Thoracic aorta (tissue), 2 donors: ENCODE measurements around the gene BLID. TPM values are rescaled to one million over a fixed set of nuclear protein-coding genes. Genes with fewer than 3 reads are reported as not detected.

ENCODE experiments used
- ATAC-seq: fragments of 150-250 bp; one replicate; pipeline ENCODE4 v1.8.0; 2017; ENCODE audit warnings: low read depth; ENCODE audit not compliant: insufficient number of reproducible peaks, low FRiP score
- DNase-seq: peaks from one replicate; pipeline ENCODE4 v3.0.0-alpha.2; 2020; ENCODE audit warnings: low spot score
- H3K27ac ChIP-seq, 2 donors: fragments of 200-600 bp; sonication (generic); 1 replicate in 1 of 2; 2 replicates in 1 of 2; pipeline ENCODE4 v1.5.1; 2016; ENCODE audit warnings: mild to moderate bottlenecking in 2 of 2, moderate library complexity in 2 of 2
- H3K27me3 ChIP-seq: fragments of 200-600 bp; sonication (generic); replicated peaks from 2 replicates; pipeline ENCODE4 v1.6.0; 2016; ENCODE audit warnings: mild to moderate bottlenecking; ENCODE audit not compliant: insufficient read depth
- H3K36me3 ChIP-seq: fragments of 200-600 bp; sonication (generic); one replicate; pipeline ENCODE4 v1.5.1; 2016
- H3K4me1 ChIP-seq, 2 donors: fragments of 200-600 bp; sonication (generic); 1 replicate in 1 of 2; 2 replicates in 1 of 2; pipeline versions ENCODE4 v1.5.1 to v1.6.0; 2016; ENCODE audit warnings: low read depth in 2 of 2, mild to moderate bottlenecking in 1 of 2; ENCODE audit not compliant: control insufficient read depth in 1 of 2
- H3K4me3 ChIP-seq: fragments of 200-600 bp; sonication (generic); 2 replicates; pipeline ENCODE4 v1.5.1; 2016; ENCODE audit warnings: mild to moderate bottlenecking
- H3K9me3 ChIP-seq: fragments of 200-600 bp; sonication (generic); 2 replicates; pipeline ENCODE4 v1.5.1; 2016
- CTCF ChIP-seq: fragments of 200-600 bp; sonication (generic); IDR thresholded peaks from one replicate; pipeline ENCODE4 v1.5.1; 2019; ENCODE audit warnings: antibody characterized with exemption
- total RNA-seq, 2 donors: library from RNA; depleted of rRNA; stranded (reverse); fragments of >200 nt; gene quantifications; one replicate each; pipeline versions ENCODE4 v1.1.0 to v1.2.3, GENCODE V29; 2016

Gene BLID
- total RNA-seq, 2 donors from 2014 or later = 24.6 to 53.4 TPM

DNA sequence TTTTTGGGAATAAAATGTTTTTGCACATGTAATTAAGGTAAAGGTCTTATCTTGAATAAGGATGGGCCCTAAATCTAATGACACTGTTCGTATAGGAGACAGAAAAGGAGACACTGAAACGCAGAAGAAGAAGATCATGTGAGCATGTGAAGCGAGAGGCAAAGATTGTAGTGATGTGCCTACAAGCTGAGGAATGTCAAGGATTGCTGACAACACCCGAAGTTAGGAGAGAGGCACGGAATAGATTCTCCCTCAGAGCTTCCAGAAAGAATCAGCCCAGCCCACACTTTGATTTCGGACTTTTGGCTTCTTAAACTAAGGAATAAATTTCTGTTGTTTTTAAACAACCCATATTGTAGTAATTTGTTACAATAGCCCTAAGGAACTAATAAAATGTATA, 4.1 kb upstream of the BLID start:
- no peak overlapping the region for H3K27ac ChIP-seq
- ATAC-seq = no peak

GRCh38 chr11:122116591-122116990, 576 bp upstream of the BLID start:
- H3K27me3 ChIP-seq = no peaks in the 10 kb centered on the region
- H3K27ac ChIP-seq = peak overlapping the region; percentile 29 to 31
- DNase-seq (no peak), ATAC-seq (no peak)
- no peaks in the 10 kb centered on the region for H3K36me3 ChIP-seq
- H3K9me3 ChIP-seq = no peaks in the 10 kb centered on the region
- no peak for TF ChIP-seq CTCF
- H3K4me3 ChIP-seq = no peak overlapping the region
- peaks cover 12 to 34% of the 10 kb centered on the region in 2 donors for H3K4me1 ChIP-seq

More for the DNA sequence above, 4.1 kb upstream of the BLID start:
- Histone ChIP-seq H3K36me3 (no peaks in the 10 kb centered on the region), H3K27me3 (no peaks in the 10 kb centered on the region), H3K9me3 (no peaks in the 10 kb centered on the region), H3K4me3 (no peak overlapping the region), H3K4me1 (peaks cover 8 to 22% of the 10 kb centered on the region in 2 donors)
- no peak for TF ChIP-seq CTCF
- no peak for DNase-seq

GRCh38 chr11:122114976-122115375, 1.0 kb downstream of the BLID start:
- DNase-seq = no peak
- H3K36me3 ChIP-seq = no peaks in the 10 kb centered on the region
- peak overlapping the region; percentile 1 to 47 for H3K27ac ChIP-seq
- TF ChIP-seq CTCF = no peak
- H3K4me1 ChIP-seq = peaks cover 14 to 41% of the 10 kb centered on the region in 2 donors
- H3K4me3 ChIP-seq = no peak overlapping the region
- no peaks in the 10 kb centered on the region for H3K9me3 ChIP-seq
- no peak for ATAC-seq
- H3K27me3 ChIP-seq = no peaks in the 10 kb centered on the region

DNA sequence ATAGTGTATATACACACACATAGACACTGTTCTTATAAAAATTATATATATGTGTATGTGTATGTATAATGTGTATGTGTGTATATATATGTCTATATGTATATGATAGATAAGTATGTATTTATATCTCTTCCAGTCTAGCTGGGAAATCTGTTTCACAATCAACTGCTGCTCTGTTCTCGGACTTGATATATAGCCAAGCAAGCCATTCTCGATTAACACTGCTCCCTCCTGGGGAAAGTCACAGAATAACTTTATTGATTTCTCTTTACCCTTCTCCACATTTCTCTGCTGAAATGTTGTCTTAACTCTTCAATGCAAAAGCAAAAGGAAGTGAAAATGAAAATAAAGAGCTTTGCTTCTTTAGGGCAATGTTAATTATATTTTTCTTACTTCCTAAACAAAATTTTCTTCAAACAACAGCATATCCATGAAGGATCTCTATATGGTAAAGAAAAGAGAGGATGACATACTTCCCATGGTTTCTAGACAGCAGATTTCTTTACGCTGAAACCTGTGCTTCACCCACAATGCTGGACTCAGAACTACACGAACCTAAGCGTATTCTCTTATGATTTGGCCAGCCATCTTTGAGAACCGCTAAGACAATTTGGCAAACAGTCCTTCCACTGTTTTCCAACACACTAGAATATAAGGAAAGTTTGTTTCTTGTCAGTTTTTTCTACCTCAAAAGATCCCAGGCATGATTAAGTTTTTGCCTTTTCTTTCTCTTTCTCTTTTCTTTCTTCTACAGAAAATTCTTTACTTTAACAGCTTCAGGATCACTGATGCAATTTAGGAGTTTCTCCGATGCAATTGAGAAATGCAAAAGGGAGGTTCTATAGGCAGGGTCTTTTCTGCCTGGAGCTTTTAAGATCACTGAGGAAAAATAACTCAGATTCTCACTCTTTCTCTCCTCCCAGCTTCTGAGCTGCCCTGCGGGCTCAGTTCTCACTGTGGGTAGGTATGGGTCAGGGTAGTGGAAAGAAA, 1.9 kb downstream of the BLID start:
- no peak for DNase-seq
- H3K9me3 ChIP-seq = no peaks in the 10 kb centered on the region
- ATAC-seq = no peak
- H3K27me3 ChIP-seq = no peaks in the 10 kb centered on the region
- peak overlapping the region; percentile 1 to 47 for H3K27ac ChIP-seq
- TF ChIP-seq CTCF = no peak
- peaks cover 16 to 50% of the 10 kb centered on the region in 2 donors for H3K4me1 ChIP-seq
- H3K36me3 ChIP-seq = no peaks in the 10 kb centered on the region
- H3K4me3 ChIP-seq = peak overlapping the region; percentile 12

DNA sequence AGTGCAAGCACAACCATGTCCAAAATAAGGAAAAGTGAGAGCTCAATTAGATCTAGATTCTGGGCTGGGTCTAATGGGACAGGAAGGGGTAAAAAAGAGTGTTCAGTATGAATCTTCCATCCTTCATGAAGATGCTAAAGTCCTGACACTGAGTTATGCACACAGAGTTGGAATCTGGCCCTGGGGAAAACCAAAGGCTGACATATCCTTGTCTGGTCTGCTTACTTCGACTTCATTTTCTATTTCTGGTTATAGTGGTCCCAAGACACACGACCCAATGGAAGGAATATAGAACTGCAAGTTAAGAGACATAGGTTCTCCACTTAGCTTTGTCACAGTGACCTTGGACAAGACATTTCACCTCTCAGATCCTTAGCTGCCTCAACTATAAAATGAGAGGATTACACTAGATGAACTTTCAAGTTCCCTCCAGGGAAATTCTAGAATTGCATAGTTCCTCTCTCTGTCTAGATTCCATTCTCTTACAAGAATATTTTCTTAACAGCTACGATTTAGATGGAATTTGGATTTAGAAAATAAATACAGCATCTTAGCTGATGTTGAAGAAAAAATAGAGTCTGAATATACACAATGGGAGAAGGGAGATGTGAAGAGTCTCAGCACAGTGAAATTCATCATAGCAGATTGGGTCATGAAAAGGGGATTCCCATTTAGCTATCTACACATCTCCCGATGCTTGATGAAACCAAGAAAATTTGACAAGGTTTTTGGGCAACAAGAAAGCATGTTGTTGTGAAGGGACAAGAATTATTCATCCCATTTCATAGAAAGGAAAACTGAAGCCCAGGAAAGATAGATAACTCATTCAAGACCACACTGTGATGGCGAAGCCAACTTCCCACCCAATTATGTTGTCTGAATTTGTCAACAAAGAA, 3.3 kb downstream of the BLID start:
- Histone ChIP-seq H3K27me3 (no peaks in the 10 kb centered on the region), H3K9me3 (no peaks in the 10 kb centered on the region), H3K4me1 (peaks cover 19 to 63% of the 10 kb centered on the region in 2 donors), H3K4me3 (no peak overlapping the region), H3K36me3 (no peaks in the 10 kb centered on the region), H3K27ac (no peak overlapping the region)
- no peak for DNase-seq
- TF ChIP-seq CTCF = no peak
- no peak for ATAC-seq
